Measurements from ENCODE around the gene ZNF605.

GRCh38 chr12:132986001-132986884, 30.1 kb upstream of the ZNF605 start, which contains the start of gene ZNF26:
- no peak for TF ChIP-seq CTCF (IDR thresholded peaks at IDR 0.05)
- TF ChIP-seq POLR2A (IDR thresholded peaks at IDR 0.05) = no peak
